ENCODE data around the gene SMPD2.
A peak's percentile ranks its signal among the peaks of the same experiment; 100 is the strongest.

SMPD2 gene

DNA sequence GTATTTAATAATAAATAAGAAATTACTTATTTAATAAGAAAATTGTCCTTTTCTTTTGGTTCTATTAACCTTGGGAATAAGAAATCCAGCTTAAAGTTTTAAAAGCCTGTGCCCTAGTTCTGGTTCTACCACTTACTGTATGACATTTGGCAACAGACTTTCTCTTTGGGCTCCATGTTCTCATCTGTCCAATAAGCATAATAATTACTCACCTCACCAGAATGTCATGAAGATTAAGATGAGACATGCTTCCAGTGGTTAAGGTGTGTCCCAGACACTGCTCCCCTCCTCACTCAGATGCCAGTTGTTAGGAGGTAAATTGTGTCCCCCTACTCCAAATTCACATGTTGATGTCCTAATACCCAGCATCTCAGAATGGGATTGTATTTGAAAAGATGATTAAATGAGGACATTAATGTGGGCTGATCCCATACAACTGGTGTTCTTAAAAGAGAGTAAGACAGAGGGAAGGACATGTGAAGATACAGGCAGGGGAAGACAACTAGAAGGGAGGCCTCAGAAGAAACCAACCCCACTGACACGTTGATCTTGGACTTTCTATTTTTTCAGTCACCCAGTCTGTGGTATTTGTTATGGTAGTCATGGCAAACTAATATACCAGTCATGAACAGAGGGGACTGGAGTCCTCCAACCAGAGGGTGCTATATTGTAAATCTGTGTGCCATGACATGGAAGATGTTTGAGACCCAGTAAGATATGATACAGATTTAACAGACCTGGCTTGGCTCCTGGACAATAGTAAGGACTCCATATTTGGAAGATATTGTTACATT is 21.4 kb downstream of the SMPD2 start:
- no peak for DNase-seq

DNA sequence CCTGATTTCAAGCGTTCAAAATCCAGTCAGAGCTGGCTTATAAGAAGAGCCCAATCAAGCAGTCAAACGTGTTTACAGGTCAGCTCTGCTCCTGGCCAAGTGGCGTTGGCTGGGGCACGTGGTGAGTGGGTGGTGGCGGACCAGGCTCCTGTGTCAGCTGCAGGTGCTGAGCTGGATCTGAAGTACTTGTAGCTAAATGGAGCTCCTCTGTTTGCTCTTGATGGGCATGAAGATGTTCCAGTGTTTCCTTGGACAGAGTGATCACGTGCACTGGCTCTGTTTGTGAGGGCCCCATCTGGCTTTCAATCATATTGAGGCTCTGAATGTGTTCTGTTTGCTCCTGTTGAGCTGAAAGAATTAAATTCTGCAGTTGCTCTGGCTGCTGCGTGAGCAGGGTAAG is 25.2 kb downstream of the SMPD2 start:
- DNase-seq, result no peak

DNA sequence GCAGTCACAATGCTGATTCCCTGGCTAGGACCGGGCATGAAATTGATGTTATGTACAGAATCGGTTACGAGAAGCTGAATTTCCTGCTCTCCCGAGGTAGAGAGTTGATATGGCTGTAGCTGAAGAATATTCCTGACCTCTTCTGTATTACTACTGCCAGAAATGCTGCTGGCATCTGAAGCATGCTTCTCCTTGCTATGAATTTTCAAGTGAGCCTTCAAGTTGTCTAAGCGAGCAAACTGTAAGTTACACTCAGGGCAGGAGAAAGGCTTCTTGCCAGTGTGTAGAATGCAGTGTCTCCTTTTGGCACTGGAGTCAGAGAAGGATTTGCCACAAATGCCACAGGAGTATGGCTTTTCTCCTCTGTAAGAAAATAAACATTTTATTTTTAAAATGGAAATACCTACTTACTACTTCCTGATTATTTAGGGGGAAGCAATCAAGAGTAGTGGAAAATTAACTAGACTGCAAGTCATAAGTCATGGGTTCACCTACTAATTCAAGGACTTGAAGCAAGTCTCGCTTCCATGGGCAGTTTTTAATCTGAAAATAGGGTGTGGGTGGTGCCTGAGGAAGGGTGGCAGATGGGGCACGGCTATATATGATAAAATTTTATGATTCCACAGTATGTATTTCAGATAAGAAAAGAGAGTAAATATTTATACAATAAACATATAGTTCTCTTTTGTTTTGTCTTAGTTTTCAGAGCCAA is 25.8 kb downstream of the SMPD2 start:
- DNase-seq, result no peak

DNA sequence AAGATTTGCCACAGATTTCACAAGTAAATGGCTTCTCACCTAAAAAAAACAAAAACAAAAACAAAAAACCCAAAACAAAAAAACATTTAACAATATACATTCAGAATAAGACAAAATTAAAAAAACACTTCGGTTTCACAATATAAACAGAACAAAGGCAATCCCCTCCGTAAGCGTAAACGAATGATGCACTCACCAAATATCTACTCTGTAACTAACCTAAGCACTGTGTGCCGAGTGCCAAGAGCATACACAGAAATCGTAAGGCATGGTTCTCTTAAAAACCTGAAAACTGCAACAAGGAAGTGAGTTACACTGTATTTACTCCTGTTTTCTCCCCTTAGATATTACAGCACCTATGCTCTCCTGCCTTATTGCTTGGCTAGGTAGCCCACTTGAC is 27.2 kb downstream of the SMPD2 start:
- no peak for DNase-seq

DNA sequence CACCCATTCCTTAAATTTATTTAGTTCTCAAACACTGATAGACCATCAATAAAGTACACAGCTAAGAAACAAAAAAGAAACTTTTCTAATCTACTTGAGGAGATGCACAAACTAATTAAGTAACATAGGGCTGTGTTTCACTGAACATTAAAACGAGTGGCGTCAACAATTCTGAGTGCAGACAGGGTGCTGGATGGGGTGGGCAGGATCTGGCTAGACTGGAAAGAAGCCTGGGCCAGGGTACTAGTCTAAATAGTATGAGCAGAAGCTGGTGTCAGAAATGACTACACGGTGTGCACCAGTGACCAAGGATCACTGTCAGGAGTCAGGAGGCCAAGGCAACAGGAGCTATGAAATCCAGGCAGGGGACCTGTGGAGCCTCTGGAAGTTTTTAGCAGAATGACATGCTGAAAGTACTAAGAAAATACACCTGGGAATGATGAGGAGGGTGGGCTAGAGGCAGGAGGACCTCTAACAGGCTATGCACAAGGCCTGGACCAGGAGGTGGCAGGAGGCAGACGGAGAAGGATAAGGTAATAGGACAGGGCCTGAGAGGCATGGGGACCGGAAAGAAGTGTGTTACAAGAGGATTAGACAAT is 29.2 kb downstream of the SMPD2 start:
- DNase-seq, result no peak

DNA sequence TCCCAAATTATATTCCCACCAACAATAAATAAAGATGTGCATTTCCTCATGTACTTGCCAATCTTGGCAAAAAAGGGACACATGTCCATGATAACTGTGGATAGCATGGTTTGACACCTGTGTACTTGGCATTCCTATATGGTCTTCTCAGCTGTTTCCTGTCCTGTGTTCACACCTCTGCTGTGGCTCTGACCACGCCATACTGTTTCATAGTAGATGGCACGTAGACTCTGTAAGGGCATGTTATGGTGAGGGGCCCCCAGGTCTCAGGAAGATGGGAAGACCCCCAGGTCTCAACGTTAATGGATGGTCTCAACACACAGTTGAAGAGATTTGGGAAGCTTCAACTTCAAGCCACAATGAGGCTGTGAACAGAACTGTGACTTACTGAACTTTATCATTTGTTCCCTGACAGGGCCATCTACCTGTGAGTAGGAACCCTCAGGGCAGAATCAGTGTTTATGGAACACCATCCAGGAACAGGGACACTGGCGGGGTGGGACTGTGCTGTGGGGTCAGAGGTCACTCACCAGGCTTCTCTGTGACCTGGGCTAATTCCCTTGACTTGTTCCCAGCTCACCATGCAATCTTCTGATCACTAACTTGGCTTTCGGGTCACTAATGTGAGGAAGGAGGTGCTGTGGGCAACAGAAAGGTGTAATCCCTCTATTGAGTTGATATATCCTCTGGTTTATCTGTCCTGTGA is 30.7 kb downstream of the SMPD2 start:
- no peak for DNase-seq

DNA sequence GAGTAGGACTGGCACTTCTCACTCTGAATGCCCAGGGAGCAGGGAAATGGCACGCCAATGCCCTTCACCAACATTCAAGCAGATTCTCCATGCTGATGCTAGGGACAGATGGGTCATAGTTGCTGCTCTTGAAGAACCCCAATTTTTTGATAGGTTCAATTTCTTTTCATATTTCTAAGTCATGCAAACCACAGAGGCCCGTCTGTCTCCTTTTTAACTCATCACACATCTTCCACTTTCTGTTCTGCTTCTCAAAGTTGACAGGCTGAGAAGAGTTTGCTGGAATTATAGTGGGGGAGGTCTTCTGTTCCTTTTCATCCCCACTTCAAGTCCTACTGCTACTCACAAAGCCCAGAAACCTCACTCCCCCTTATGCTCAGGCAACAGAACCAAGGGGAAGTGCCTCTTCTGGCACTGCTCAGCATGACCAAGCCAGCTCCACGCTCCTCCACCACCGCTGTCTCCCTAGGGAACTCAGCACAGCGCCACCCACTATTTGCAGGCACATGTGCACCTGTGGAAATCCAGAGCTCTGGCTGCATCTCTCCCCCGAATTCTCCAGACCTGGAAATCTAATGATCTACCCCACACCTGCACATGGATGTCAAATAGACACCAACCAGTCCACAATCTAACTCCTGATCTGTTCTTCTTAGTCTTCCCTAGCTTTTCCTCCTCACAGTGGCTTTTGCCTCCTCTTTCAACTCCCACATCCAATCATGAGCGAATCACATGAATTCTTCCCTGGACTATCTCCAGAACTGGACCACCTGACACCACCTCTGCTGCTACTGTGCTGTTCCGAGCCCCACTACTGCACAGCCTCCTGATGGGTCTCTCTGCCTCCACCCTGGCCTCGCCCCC is 31.8 kb downstream of the SMPD2 start:
- no peak for DNase-seq

DNA sequence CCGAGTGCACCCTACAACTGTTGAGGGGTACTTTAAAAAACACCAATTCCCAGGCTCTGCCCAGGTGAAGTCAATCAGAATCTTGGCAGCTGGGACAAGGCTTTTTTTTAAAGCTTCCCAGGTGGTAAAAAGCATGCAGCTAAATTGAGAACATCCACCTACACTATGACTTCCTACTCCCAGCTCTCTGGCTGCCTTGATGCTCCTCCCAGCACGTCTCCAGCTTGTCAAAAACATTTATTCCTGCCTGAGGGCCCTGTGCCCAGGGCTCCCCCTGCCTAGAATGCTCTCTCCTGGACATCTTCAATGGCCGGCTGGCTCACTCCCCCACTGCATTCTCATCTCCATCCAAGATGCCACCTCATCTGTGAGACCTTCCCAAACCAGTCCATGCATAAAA is 32.6 kb downstream of the SMPD2 start:
- no peak for DNase-seq

DNA sequence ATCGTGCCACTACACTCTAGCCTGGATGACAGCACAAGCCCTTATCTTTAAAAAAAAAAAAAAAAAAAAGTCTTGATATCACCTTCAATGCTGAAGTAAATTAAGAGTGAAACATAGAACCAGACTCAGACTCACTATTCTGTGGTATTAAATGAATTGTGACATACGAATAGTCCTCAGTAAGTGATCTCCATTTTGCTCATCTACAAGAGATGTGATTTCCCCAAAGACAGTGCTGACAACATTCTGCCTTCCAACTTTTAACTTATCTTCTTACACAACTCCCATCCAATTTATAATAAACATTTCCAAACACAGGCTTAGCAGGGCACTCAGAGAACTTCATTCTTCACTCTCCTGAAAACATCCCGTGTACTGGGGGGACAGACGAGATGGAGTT is 34.5 kb downstream of the SMPD2 start:
- no peak for DNase-seq

DNA sequence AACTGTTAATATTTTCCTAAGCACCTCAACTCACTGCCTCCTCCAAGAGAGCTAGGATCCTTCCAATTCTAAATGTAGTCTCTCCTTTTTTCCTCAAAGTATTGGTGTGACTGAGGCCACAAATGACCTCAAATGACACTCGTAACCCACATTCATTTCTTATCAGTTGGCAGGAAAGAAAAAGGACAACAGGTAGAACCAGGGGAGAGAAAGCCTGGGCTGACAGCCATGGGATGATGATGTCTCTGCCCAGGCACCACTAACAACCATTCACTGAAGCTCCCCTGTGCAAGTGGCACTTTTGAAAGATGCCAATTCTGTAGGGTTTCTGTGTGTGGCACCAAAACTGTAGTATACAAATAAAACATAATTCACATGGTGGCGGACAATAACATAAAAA is 35.1 kb downstream of the SMPD2 start:
- DNase-seq, result no peak

DNA sequence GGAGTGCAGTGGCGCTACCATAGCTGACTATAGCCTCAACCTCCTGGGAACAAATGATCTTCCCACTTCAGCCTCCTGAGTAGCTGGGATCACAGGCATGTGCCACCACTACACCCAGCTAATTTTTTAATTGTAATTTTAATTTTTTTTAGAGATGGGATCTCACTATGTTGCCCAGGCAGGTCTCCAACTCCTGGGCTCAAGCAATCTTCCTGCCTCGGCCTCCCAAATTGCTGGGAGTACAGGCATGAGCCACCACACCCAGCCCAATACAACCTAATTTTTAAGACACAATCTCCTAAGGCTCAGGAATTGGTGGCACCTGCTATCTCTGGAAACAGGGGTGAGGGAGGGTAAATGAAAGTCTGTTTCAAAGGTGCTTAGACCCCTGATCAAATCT is 36.7 kb downstream of the SMPD2 start:
- DNase-seq, result no peak

DNA sequence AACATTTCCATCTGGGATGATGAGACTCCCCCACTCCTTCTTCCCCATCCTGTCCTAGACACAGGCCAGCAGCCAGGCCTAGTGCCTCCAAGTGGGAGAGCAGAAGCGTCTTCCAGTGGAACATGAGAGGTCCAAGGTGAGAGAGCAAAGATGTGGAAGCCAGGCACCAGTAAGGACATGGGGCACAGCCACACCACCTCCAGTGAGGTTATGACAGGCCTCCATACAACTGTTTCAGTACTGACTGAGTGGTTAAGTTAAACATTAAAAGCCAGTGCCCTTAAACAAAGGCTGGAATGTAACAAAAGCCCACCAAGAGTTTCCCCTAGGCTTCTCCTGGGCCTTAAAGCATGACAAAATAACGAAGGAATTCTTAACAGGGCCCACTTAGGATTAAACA is 37.2 kb downstream of the SMPD2 start:
- no peak for DNase-seq

DNA sequence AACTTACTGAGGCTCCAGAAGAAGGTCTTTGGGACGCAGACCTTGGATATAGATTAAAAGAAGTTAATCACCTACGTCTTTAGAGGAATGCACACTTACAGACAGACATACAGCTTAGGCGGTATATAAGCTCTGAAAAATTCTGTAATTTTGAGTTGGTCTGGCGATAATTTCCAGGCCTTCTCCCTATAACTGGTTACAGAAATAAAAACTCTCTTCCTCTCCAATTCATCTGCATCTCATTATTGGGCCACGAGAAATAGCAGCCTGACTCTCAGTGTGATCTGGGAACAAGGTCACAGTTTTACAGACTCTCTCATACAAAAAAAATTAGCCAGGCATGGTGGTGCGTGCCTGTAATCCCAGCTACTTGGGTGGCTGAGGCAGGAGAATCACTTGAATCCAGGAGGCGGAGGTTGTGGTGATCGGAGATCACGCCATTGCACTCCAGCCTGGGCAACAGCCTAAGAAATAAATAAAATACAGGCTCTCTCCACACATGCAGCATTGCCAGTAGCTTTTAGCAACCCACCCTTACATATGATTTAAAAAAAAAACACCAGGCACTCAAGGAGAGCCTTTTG is 37.8 kb downstream of the SMPD2 start:
- peak; percentile 49 for DNase-seq

DNA sequence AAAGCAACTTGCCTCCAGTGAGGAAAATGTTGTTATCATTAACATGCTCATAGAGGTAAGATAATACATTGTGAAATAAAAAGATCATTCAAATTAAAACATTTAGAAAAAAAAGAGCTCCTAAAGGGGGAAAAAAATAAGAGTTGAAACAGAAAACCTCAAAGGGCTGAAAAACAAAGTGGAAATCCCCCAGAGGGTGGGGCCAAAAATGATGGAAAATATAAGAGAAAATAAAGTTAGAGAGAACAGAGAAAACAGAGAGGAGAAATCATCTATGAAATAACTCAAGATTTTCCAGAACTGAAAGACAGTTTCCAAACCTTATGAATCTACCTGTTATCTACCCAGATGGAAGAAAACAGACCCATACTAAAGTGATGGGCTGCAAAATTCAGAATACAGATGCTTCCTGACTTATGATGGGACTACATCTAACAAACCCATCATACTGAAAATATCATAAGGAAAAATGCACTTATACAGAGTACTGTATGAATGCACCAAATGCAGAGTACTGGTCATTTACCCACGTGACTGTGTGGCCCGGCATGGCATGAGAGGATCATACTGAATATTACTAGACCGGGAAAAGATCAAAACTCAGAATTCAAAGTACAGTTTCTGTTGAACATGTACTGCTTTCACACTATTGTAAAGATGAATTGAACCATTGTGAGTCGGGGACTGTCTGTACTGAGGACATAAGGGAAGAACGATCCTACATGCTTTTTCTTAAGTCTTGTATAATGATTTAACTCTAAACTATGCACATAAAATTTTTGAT is 38.5 kb downstream of the SMPD2 start:
- DNase-seq, result no peak

DNA sequence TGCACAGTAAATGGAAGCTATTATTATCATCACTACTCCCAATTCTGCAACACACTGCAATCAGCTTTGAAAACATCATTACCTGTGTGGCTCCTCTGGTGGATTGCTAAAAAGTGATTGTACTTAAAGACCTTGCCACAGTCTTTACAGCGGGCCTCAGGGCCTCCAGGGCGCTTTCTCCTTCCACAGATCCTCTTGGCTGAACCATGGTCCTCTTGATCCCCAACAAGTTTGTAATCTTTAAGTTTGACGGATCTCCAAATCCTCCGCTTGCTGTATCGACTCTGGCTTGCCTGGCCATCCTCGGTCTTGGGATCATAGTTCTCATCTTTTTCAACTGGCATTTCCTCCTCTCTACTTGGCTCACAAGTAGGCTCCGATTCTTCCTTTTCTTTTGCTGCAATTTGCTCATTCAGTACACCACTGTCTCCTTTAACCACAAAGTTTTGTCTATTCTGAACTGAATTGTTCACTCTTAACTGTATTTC is 40.5 kb downstream of the SMPD2 start:
- DNase-seq, result no peak

DNA sequence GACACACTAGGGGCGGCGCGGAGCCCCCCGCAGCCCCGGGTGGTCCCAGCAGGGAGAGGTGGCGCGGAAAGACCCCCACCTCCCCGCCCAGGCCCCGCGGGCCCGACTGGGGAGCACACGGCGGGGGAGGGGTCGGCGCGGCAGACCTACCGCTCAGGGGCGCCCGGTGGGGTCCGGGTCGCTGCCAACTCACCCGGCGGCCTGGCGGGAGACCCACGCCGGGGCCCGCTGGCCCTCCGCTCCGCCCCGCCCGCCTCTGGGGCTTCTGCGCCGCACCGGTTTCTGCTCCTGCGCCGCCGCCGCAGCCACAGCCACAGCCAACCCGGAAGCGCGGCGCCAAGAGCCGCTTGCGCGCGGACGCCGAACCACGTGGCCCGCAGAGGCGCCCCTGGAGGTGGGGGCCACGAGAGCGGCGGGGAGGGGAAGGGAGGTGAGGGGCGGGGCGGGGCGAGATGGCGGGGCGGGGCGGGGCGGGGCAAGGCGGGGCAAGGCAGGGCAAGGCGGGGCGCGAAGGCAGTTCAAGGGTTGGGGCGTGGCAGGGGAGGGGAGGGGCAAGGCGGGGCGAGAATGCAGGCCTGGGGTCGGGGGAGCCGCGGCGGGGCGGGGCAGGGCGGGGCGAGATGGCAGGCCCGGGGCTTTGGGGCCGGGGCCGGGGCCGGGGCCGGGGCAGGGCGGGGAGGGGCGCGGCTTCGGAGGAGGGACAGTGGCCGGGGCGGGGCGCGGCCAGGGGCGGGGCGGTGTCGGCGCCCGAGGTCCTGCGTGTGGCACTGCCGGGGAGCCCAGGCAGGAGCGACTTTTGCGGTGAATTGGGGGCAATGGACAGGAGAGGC is 42.6 kb downstream of the SMPD2 start, which contains the start of gene ZBTB24:
Gene ZBTB24 (minus strand): TSS at position 315 of the 830 bp plus-strand sequence. CDS start 1,193 bp downstream, outside the sequence.
- peak; percentile 91 for DNase-seq

DNA sequence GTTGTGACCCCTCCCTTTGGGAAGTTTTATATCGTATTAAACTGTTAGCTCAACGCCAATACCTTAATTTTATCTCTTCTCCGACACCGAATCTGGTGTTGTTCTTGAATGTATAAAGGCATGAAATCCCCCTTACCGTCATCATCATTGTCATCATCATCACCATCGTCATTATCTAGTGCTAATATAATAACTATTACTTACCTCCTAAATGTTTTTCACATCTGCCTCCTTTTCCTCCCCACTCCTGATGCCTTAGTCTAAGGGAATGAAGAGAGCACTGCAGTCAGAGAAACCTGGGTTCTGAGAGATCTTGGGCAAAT is 43.2 kb downstream of the SMPD2 start:
- DNase-seq, result no peak

DNA sequence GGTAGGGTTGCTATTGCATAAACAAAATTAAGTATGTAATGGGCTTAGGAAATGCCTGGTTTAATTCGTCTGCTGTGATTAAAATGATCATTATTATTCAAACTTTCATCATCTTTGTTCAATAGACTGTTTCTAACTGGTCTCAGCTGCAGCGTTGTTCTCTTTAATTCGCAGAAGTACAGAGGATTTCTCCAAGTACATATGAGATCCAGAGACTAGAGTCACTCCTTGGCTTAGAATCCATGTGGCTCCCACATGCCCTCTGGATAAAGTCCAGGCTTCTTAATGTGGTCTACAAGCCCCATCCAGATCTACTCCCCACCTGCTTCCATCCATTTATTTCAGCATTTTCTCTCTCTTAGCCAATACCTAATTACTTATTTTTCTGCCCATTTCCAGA is 43.6 kb downstream of the SMPD2 start:
- DNase-seq, result peak; percentile 37

DNA sequence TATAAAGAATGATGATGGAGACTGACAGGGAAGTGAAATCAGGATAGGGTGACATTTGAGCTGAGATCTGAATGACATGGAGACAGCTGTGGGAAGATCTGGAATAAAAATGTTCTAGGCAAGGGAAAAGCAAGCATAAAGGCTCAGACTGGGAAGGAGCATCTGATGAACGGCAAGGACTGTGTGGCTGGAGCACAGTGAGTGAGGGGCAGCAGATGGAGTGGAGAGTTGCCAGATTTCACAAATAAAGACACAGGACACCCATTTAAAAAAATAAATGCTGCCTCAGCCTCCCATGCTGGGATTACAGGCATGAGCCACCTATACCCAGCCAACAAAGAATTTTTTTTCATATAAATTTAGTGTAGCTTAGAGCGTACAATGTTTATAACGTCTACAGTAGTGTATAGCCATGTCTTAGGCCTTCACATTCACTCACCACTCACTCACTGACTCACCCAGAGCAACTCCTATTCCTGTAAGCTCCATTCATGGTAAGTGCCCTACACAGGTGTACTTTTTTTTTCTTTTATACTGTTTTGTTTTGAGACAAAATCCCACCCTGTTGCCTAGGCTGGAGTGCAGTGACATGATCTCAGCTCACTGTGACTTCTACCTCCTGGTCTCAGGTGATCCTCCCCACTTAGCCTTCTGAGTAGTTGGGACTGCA is 44.9 kb downstream of the SMPD2 start:
- no peak for DNase-seq
